AML-193 (cell line): ENCODE results near the gene IFIT3.
A peak's percentile ranks its signal among the peaks of the same experiment; 100 is the strongest.
"Not testable (repeated sequence)": the region's sequence is repeated elsewhere in the genome, so short reads cannot be mapped to it uniquely, and the experiment has no call there.

ENCODE experiments used
- DNase-seq, 2 experiments: peaks; one replicate each; lab custom pipeline; 2025; lab: John Stamatoyannopoulos, UW

The IFIT3 gene

GRCh38 chr10:89327803-89328441 lies at the start of gene IFIT3:
IFIT3 (plus strand) TSS chr10:89327997; CDS start chr10:89328074, 77 bp downstream.
- DNase-seq, result peak; percentile 74 to 78

GRCh38 chr10:89278034-89278535 lies 49.7 kb upstream of the IFIT3 start:
- DNase-seq, result no peak

GRCh38 chr10:89278900-89279392 lies 48.9 kb upstream of the IFIT3 start:
- no peak for DNase-seq

- DNase-seq, result no peak
These were observed 48.4 kb upstream of the IFIT3 start for GRCh38 chr10:89279421-89279869.

GRCh38 chr10:89280508-89280907 lies 47.3 kb upstream of the IFIT3 start:
- DNase-seq, result no peak

GRCh38 chr10:89281606-89282395 lies 46.0 kb upstream of the IFIT3 start:
- DNase-seq, result no peak

GRCh38 chr10:89283025-89283935 lies 44.5 kb upstream of the IFIT3 start:
- no peak for DNase-seq

- DNase-seq, result no peak
These were observed 43.8 kb upstream of the IFIT3 start for GRCh38 chr10:89283936-89284475.

- not testable (repeated sequence) for DNase-seq
These were observed 43.1 kb upstream of the IFIT3 start for GRCh38 chr10:89284711-89285110.

GRCh38 chr10:89285303-89285702 lies 42.5 kb upstream of the IFIT3 start:
- not testable (repeated sequence) for DNase-seq

- DNase-seq, result no peak
These were observed 33.0 kb upstream of the IFIT3 start for GRCh38 chr10:89294721-89295239.

GRCh38 chr10:89295597-89295996 lies 32.2 kb upstream of the IFIT3 start:
- peak; percentile 76 to 82 for DNase-seq

GRCh38 chr10:89296220-89296648 lies 31.6 kb upstream of the IFIT3 start:
- peak; percentile 72 to 80 for DNase-seq

GRCh38 chr10:89297356-89297755 lies 30.4 kb upstream of the IFIT3 start:
- DNase-seq, result no peak

- DNase-seq, result no peak
These were observed 30.0 kb upstream of the IFIT3 start for GRCh38 chr10:89297791-89298190.

GRCh38 chr10:89299031-89299430 lies 28.8 kb upstream of the IFIT3 start:
- no peak for DNase-seq

GRCh38 chr10:89301232-89301631 lies 26.6 kb upstream of the IFIT3 start:
- DNase-seq, result peak; percentile 79 to 82

- peak; percentile 28 to 44 for DNase-seq
These were observed 25.9 kb upstream of the IFIT3 start, which contains the start of gene IFIT2 for GRCh38 chr10:89301721-89302445. IFIT2 (plus strand) TSS chr10:89302046; CDS start chr10:89302124, 78 bp downstream.

GRCh38 chr10:89302625-89303024 lies 25.2 kb upstream of the IFIT3 start:
- peak in 1 of 2 experiments; percentile 7 for DNase-seq

- DNase-seq, result no peak
These were observed 24.6 kb upstream of the IFIT3 start for GRCh38 chr10:89303161-89303560.
